Stimulated activated naive CD8-positive, alpha-beta T cell treated with anti-CD3 and anti-CD28 coated beads, Interleukin-15, Interleukin-2, amounts not matched to agents 100 ng/mL and 50 ng/mL, for 24 hours (primary cell): ENCODE results near the gene HNRNPAB.
"Not testable (repeated sequence)": the region's sequence is repeated elsewhere in the genome, so short reads cannot be mapped to it uniquely, and the experiment has no call there.

Experiments used
- H3K27ac Mint-ChIP-seq: one replicate; pipeline ENCODE4 v1.8.0; 2021; ENCODE audit warnings: mild to moderate bottlenecking, mixed read lengths
- H3K27me3 Mint-ChIP-seq: one replicate; pipeline ENCODE4 v1.8.0; 2021; ENCODE audit warnings: mixed read lengths
- H3K36me3 Mint-ChIP-seq: one replicate; pipeline ENCODE4 v1.8.0; 2021; ENCODE audit warnings: low read depth, mixed read lengths
- H3K4me1 Mint-ChIP-seq: one replicate; pipeline ENCODE4 v1.8.0; 2021; ENCODE audit warnings: low read depth, mixed read lengths
- H3K4me3 Mint-ChIP-seq: one replicate; pipeline ENCODE4 v1.8.0; 2021; ENCODE audit warnings: mild to moderate bottlenecking, mixed read lengths
- H3K9me3 Mint-ChIP-seq: one replicate; pipeline ENCODE4 v1.8.0; 2021; ENCODE audit warnings: mixed read lengths

Gene HNRNPAB

DNA sequence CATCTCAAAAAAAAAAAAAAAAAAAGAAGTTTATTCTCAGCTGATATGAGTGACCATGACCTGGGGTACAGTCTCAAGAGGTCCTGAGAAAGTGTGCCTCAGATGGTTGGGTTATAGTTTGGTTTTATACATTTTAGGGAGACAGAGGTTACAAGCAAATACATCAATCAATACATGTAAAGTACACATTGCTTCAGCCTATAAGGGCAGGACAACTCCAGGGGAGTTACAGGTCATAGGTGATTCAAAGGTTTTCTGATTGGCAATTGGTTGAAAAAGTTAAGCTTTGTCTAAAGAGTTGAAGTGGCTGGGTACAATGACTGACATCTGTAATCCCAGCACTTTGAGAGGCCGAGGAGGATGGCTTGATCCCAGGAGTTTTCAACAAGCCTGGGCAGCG lies 14.9 kb upstream of the HNRNPAB start:
- no peaks in the 10 kb centered on the region for H3K36me3 Mint-ChIP-seq

GRCh38 chr5:178191661-178192060 lies 12.7 kb upstream of the HNRNPAB start:
- Mint-ChIP-seq H3K4me1 (peaks cover 12% of the 10 kb centered on the region), H3K36me3 (no peaks in the 10 kb centered on the region), H3K27me3 (peaks cover 6% of the 10 kb centered on the region), H3K27ac (no peak overlapping the region), H3K9me3 (no peaks in the 10 kb centered on the region), H3K4me3 (no peak overlapping the region)

More for the DNA sequence above, 14.9 kb upstream of the HNRNPAB start:
- Mint-ChIP-seq H3K9me3 (no peaks in the 10 kb centered on the region), H3K27ac (no peak overlapping the region), H3K4me1 (peaks cover 12% of the 10 kb centered on the region), H3K27me3 (peaks cover 6% of the 10 kb centered on the region), H3K4me3 (no peak overlapping the region)

DNA sequence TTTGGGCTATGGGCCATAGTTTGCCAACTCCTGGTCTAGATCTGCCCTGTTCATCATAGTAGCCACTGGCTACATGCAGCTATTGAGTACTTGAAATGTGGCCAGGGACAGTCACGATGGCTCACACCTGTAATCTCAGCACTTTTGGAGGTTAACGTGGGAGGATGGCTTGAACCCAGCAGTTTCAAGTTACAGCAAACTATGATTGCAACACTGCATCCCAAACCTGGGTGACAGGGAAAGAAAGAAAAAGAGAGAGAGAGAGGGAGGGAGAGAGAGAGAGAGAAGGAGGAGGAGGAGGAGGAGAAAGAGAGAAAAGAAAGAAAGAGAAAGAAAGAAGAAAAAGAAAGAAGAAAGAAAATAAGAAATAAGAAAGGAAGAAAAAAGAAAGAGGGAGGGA lies 12.1 kb upstream of the HNRNPAB start:
- peaks cover 6% of the 10 kb centered on the region for H3K27me3 Mint-ChIP-seq
- no peak overlapping the region for H3K4me3 Mint-ChIP-seq
- no peak overlapping the region for H3K27ac Mint-ChIP-seq
- H3K36me3 Mint-ChIP-seq, result no peaks in the 10 kb centered on the region
- H3K4me1 Mint-ChIP-seq, result peaks cover 12% of the 10 kb centered on the region
- no peaks in the 10 kb centered on the region for H3K9me3 Mint-ChIP-seq

DNA sequence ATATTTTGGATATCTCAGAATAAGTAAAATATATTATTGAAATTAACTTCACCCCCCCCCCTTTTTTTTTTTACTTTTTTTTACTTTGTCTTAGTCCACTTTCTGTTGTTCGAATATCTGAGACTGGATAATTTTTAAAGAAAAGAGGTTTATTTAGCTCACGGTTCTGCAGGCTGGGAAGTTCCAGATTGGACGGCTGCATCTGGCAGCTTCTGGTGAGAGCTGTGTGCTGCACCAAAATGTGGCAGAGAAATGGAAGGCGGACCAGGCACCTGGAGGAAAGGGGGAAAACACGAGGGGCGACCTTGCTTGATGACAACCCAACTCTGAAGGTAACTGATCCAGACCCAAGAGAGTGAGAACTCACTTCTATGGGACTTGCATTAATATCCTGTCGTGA lies 11.5 kb upstream of the HNRNPAB start:
- Mint-ChIP-seq H3K27me3 (peaks cover 6% of the 10 kb centered on the region), H3K4me3 (no peak overlapping the region), H3K36me3 (no peaks in the 10 kb centered on the region), H3K4me1 (peaks cover 12% of the 10 kb centered on the region), H3K9me3 (no peaks in the 10 kb centered on the region), H3K27ac (no peak overlapping the region)

- no peaks in the 10 kb centered on the region for H3K36me3 Mint-ChIP-seq
- H3K27me3 Mint-ChIP-seq, result peaks cover 6% of the 10 kb centered on the region
- no peak overlapping the region for H3K27ac Mint-ChIP-seq
- no peak overlapping the region for H3K4me3 Mint-ChIP-seq
- peaks cover 12% of the 10 kb centered on the region for H3K4me1 Mint-ChIP-seq
- H3K9me3 Mint-ChIP-seq, result no peaks in the 10 kb centered on the region
Observed at GRCh38 chr5:178193251-178193809, 11.0 kb upstream of the HNRNPAB start.

DNA sequence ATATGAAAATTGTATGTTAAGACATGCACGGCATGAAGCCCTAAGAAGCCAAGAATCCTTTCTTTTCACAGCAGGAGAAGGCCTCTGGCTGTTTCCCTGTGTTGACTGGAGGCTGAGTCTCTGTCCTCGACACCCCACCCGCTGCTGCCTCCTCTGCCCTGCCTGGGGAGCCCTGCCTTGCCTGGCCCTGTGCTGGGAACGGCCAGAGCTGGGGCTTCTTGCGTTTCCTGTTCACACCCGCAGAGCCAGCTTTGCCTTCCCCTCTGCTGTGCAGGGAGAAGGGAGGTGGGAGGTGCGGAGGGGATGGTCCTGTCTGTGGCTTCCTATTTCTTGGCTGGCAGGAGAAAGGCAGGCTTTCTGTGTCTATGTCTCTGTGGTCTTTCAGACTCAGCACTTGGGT lies 10.3 kb upstream of the HNRNPAB start:
- no peak overlapping the region for H3K4me3 Mint-ChIP-seq
- H3K27ac Mint-ChIP-seq, result no peak overlapping the region

GRCh38 chr5:178196281-178196812 lies 8.0 kb upstream of the HNRNPAB start:
- no peak overlapping the region for H3K4me3 Mint-ChIP-seq
- H3K36me3 Mint-ChIP-seq, result no peaks in the 10 kb centered on the region
- no peak overlapping the region for H3K27ac Mint-ChIP-seq
- peaks cover 6% of the 10 kb centered on the region for H3K27me3 Mint-ChIP-seq
- peaks cover 12% of the 10 kb centered on the region for H3K4me1 Mint-ChIP-seq
- H3K9me3 Mint-ChIP-seq, result no peaks in the 10 kb centered on the region

More for the DNA sequence above, 10.3 kb upstream of the HNRNPAB start:
- H3K27me3 Mint-ChIP-seq, result peaks cover 6% of the 10 kb centered on the region
- H3K4me1 Mint-ChIP-seq, result peaks cover 12% of the 10 kb centered on the region
- H3K36me3 Mint-ChIP-seq, result no peaks in the 10 kb centered on the region
- H3K9me3 Mint-ChIP-seq, result no peaks in the 10 kb centered on the region

GRCh38 chr5:178196986-178197385 lies 7.3 kb upstream of the HNRNPAB start:
- H3K4me3 Mint-ChIP-seq, result no peak overlapping the region
- H3K27ac Mint-ChIP-seq, result no peak overlapping the region
- no peaks in the 10 kb centered on the region for H3K9me3 Mint-ChIP-seq
- H3K27me3 Mint-ChIP-seq, result peaks cover 6% of the 10 kb centered on the region
- H3K4me1 Mint-ChIP-seq, result peaks cover 12% of the 10 kb centered on the region
- H3K36me3 Mint-ChIP-seq, result no peaks in the 10 kb centered on the region

DNA sequence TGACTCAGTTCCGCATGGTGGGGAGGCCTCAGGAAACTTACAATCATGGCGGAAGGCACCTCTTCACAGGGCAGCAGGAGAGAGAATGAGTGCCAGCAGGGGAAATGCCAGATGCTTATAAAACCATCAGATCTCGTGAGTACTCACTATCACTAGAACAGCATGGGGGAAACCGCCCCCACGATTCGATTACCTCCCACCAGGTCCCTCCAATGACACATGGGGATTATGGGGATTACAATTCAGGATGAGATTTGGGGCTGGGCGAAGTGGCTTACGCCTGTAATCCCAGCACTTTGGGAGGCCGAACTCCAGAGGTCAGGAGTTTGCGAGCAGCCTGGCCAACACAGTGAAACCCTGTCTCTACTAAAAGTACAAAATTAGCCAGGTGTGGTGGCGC lies 6.2 kb upstream of the HNRNPAB start:
- H3K27ac Mint-ChIP-seq, H3K36me3 Mint-ChIP-seq, H3K4me3 Mint-ChIP-seq, H3K9me3 Mint-ChIP-seq, H3K27me3 Mint-ChIP-seq: not testable (repeated sequence)
- H3K4me1 Mint-ChIP-seq, result peaks cover 11% of the 10 kb centered on the region

- H3K27ac Mint-ChIP-seq, result no peak overlapping the region
- H3K9me3 Mint-ChIP-seq, result no peaks in the 10 kb centered on the region
- H3K4me1 Mint-ChIP-seq, result peaks cover 7% of the 10 kb centered on the region
- no peak overlapping the region for H3K4me3 Mint-ChIP-seq
- no peaks in the 10 kb centered on the region for H3K36me3 Mint-ChIP-seq
- H3K27me3 Mint-ChIP-seq, result no peaks in the 10 kb centered on the region
Observed at GRCh38 chr5:178198706-178199105, 5.6 kb upstream of the HNRNPAB start.

GRCh38 chr5:178199581-178200434 lies 4.5 kb upstream of the HNRNPAB start:
- H3K9me3 Mint-ChIP-seq, result no peaks in the 10 kb centered on the region
- H3K4me3 Mint-ChIP-seq, result no peak overlapping the region
- no peak overlapping the region for H3K27ac Mint-ChIP-seq
- H3K27me3 Mint-ChIP-seq, result peaks cover 3% of the 10 kb centered on the region
- H3K4me1 Mint-ChIP-seq, result peaks cover 6% of the 10 kb centered on the region
- peaks cover 4% of the 10 kb centered on the region for H3K36me3 Mint-ChIP-seq

GRCh38 chr5:178201221-178201926 lies 3.0 kb upstream of the HNRNPAB start:
- Mint-ChIP-seq H3K4me3 (no peak overlapping the region), H3K36me3 (peaks cover 16% of the 10 kb centered on the region), H3K27ac (no peak overlapping the region)

DNA sequence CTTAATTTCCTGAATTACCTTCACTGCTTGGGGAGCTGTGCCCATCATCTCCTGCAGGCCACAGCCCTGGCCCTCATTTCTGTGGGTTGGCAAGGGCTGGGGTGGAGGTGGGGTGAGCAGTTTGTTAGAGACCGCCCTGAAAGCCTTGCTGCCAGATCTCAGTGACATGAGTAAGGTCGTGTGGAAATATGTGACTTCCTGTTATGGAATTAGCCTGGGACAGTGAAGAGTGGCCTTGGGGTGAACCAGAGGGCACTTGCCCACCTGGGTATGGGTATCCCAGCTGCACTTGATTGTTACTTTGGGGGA lies 2.5 kb upstream of the HNRNPAB start:
- Mint-ChIP-seq H3K4me1 (peaks cover 20% of the 10 kb centered on the region), H3K9me3 (no peaks in the 10 kb centered on the region), H3K27ac (no peak overlapping the region)

More at GRCh38 chr5:178201221-178201926, 3.0 kb upstream of the HNRNPAB start:
- Mint-ChIP-seq H3K9me3 (no peaks in the 10 kb centered on the region), H3K4me1 (peaks cover 15% of the 10 kb centered on the region), H3K27me3 (peaks cover 3% of the 10 kb centered on the region)

GRCh38 chr5:178202541-178202940 lies 1.8 kb upstream of the HNRNPAB start:
- peaks cover 26% of the 10 kb centered on the region for H3K4me1 Mint-ChIP-seq
- no peak overlapping the region for H3K27ac Mint-ChIP-seq
- H3K4me3 Mint-ChIP-seq, result peak overlapping the region; percentile 65
- no peaks in the 10 kb centered on the region for H3K9me3 Mint-ChIP-seq
- H3K27me3 Mint-ChIP-seq, result peaks cover 3% of the 10 kb centered on the region
- H3K36me3 Mint-ChIP-seq, result peaks cover 28% of the 10 kb centered on the region

More for the DNA sequence above, 2.5 kb upstream of the HNRNPAB start:
- H3K36me3 Mint-ChIP-seq, result peaks cover 21% of the 10 kb centered on the region
- peaks cover 3% of the 10 kb centered on the region for H3K27me3 Mint-ChIP-seq
- no peak overlapping the region for H3K4me3 Mint-ChIP-seq

- Mint-ChIP-seq H3K4me3 (peak overlapping the region; percentile 98), H3K27ac (peak overlapping the region; percentile 100), H3K4me1 (peaks cover 38% of the 10 kb centered on the region), H3K36me3 (peaks cover 40% of the 10 kb centered on the region), H3K27me3 (peaks cover 3% of the 10 kb centered on the region), H3K9me3 (no peaks in the 10 kb centered on the region)
Observed at GRCh38 chr5:178203670-178204181, 607 bp upstream of the HNRNPAB start.
